HEK293 (cell line): Measurements from ENCODE around the gene LIMCH1.
A peak's percentile ranks its signal among the peaks of the same experiment; 100 is the strongest.

Source experiments
- CTCF ChIP-seq: fragments of 450-650 bp; formaldehyde crosslinking; IDR thresholded peaks from 2 replicates; pipeline ENCODE4 v1.5.1; 2016; ENCODE audit warnings: missing biosample characterization, missing genetic modification characterization
- EGR2 ChIP-seq: fragments of 450-650 bp; formaldehyde crosslinking; IDR thresholded peaks from 2 replicates; pipeline ENCODE4 v1.5.1; 2016; ENCODE audit warnings: low read depth, missing biosample characterization, missing genetic modification characterization
- GFI1B ChIP-seq: fragments of 450-650 bp; formaldehyde crosslinking; IDR thresholded peaks from 2 replicates; pipeline ENCODE4 v1.5.1; 2016; ENCODE audit warnings: missing biosample characterization, missing genetic modification characterization
- MZF1 ChIP-seq: fragments of 450-650 bp; formaldehyde crosslinking; IDR thresholded peaks from 2 replicates; pipeline ENCODE4 v1.5.1; 2017; ENCODE audit warnings: missing biosample characterization, missing genetic modification characterization, borderline replicate concordance
- OSR2 ChIP-seq: fragments of 450-650 bp; formaldehyde crosslinking; IDR thresholded peaks from 2 replicates; pipeline ENCODE4 v1.5.1; 2016; ENCODE audit warnings: missing biosample characterization, missing genetic modification characterization
- PRDM2 ChIP-seq: fragments of 450-650 bp; formaldehyde crosslinking; IDR thresholded peaks from 2 replicates; pipeline ENCODE4 v1.5.1; 2016; ENCODE audit warnings: missing biosample characterization, missing genetic modification characterization, borderline replicate concordance
- PRDM6 ChIP-seq: fragments of 450-650 bp; formaldehyde crosslinking; IDR thresholded peaks from 2 replicates; pipeline ENCODE4 v1.5.1; 2017; ENCODE audit warnings: missing biosample characterization, missing genetic modification characterization
- ZBTB1 ChIP-seq: fragments of 450-650 bp; formaldehyde crosslinking; IDR thresholded peaks from 2 replicates; pipeline ENCODE4 v1.5.1; 2016; ENCODE audit warnings: missing biosample characterization, missing genetic modification characterization
- ZFP37 ChIP-seq: fragments of 450-650 bp; formaldehyde crosslinking; IDR thresholded peaks from 2 replicates; pipeline ENCODE4 v1.5.1; 2016; ENCODE audit warnings: missing biosample characterization, missing genetic modification characterization
- ZNF211 ChIP-seq: fragments of 450-650 bp; formaldehyde crosslinking; IDR thresholded peaks from 2 replicates; pipeline ENCODE4 v1.5.1; 2016; ENCODE audit warnings: low read depth, missing biosample characterization, missing genetic modification characterization
- ZNF221 ChIP-seq: fragments of 450-650 bp; formaldehyde crosslinking; IDR thresholded peaks from 2 replicates; pipeline ENCODE4 v1.5.1; 2017; ENCODE audit warnings: missing biosample characterization, missing genetic modification characterization, borderline replicate concordance
- ZNF280C ChIP-seq: fragments of 450-650 bp; formaldehyde crosslinking; IDR thresholded peaks from 2 replicates; pipeline ENCODE4 v1.5.1; 2016; ENCODE audit warnings: missing biosample characterization, missing genetic modification characterization
- ZNF292 ChIP-seq: fragments of 450-650 bp; formaldehyde crosslinking; IDR thresholded peaks from 2 replicates; pipeline ENCODE4 v1.5.1; 2016; ENCODE audit warnings: low read depth, missing biosample characterization, missing genetic modification characterization, borderline replicate concordance
- ZNF324 ChIP-seq: fragments of 450-650 bp; formaldehyde crosslinking; IDR thresholded peaks from 2 replicates; pipeline ENCODE4 v1.5.1; 2016; ENCODE audit warnings: missing biosample characterization, missing genetic modification characterization
- ZNF335 ChIP-seq: fragments of 450-650 bp; formaldehyde crosslinking; conservative IDR thresholded peaks from 2 replicates; pipeline ENCODE4 v1.5.1; 2016; ENCODE audit warnings: missing biosample characterization, missing genetic modification characterization
- ZNF488 ChIP-seq: fragments of 450-650 bp; formaldehyde crosslinking; IDR thresholded peaks from 2 replicates; pipeline ENCODE4 v1.5.1; 2016; ENCODE audit warnings: missing biosample characterization, missing genetic modification characterization
- ZNF514 ChIP-seq: fragments of 450-650 bp; formaldehyde crosslinking; IDR thresholded peaks from 2 replicates; pipeline ENCODE4 v1.5.1; 2016; ENCODE audit warnings: missing biosample characterization, missing genetic modification characterization
- ZNF561 ChIP-seq: fragments of 450-650 bp; IDR thresholded peaks from 2 replicates; pipeline ENCODE4 v1.5.1; 2018; ENCODE audit warnings: missing biosample characterization, missing genetic modification characterization, borderline replicate concordance
- ZNF580 ChIP-seq: fragments of 450-650 bp; formaldehyde crosslinking; IDR thresholded peaks from 2 replicates; pipeline ENCODE4 v1.5.1; 2016; ENCODE audit warnings: missing biosample characterization, missing genetic modification characterization
- ZNF645 ChIP-seq: fragments of 450-650 bp; formaldehyde crosslinking; IDR thresholded peaks from 2 replicates; pipeline ENCODE4; 2016; ENCODE audit warnings: missing biosample characterization, missing genetic modification characterization
- ZNF670 ChIP-seq: fragments of 450-650 bp; formaldehyde crosslinking; IDR thresholded peaks from 2 replicates; pipeline ENCODE4 v1.5.1; 2016; ENCODE audit warnings: missing biosample characterization, missing genetic modification characterization, low read depth
- ZNF747 ChIP-seq: fragments of 450-650 bp; formaldehyde crosslinking; IDR thresholded peaks from 2 replicates; pipeline ENCODE4 v1.5.1; 2016; ENCODE audit warnings: missing biosample characterization, missing genetic modification characterization
- ZNF843 ChIP-seq: fragments of 450-650 bp; formaldehyde crosslinking; IDR thresholded peaks from 2 replicates; pipeline ENCODE4 v1.5.1; 2016; ENCODE audit warnings: missing biosample characterization, missing genetic modification characterization
- ZSCAN30 ChIP-seq: fragments of 450-650 bp; IDR thresholded peaks from 2 replicates; pipeline ENCODE4 v1.5.1; 2018; ENCODE audit warnings: missing biosample characterization, mild to moderate bottlenecking, missing genetic modification characterization, moderate library complexity

LIMCH1 gene

GRCh38 chr4:41709844-41710481 lies 172.0 kb downstream of the LIMCH1 start (continued):
- TF ChIP-seq OSR2 (tag by site-specific recombination) (peak; percentile 59; the same call in 1 of the 2 replicates), ZNF211 (tag by site-specific recombination) (no peak), ZFP37 (tag by site-specific recombination) (no peak), CTCF (no peak), ZNF843 (tag by site-specific recombination) (peak; percentile 79), PRDM6 (tag by site-specific recombination) (peak; percentile 80), ZNF747 (no peak), ZNF561 (peak; percentile 72), ZNF324 (tag by site-specific recombination) (no peak), ZNF580 (tag by site-specific recombination) (no peak), ZNF645 (tag by site-specific recombination) (no peak), MZF1 (tag by site-specific recombination) (no peak), ZNF488 (no peak), ZNF514 (tag by site-specific recombination) (no peak), ZBTB1 (tag by site-specific recombination) (0 out of 2 replicates have a peak, but pooled peaks have one; percentile 26), PRDM2 (tag by site-specific recombination) (no peak), ZNF670 (tag by site-specific recombination) (no peak), ZNF292 (no peak), ZNF280C (no peak), EGR2 (tag by site-specific recombination) (no peak), GFI1B (no peak), ZSCAN30 (tag by site-specific recombination) (peak; percentile 46; the same call in 1 of the 2 replicates), ZNF335 (tag by site-specific recombination) (peak; percentile 36), ZNF221 (tag by site-specific recombination) (no peak)
